HG02571 (cell line): Measurements from ENCODE around the gene SLC24A3.
"Not testable (repeated sequence)": the region's sequence is repeated elsewhere in the genome, so short reads cannot be mapped to it uniquely, and the experiment has no call there.

Source experiments
- ATAC-seq: cut with Tn5 transposase; IDR thresholded peaks from one replicate; pipeline ENCODE4 v1.9.1; 2021; ENCODE audit warnings: mild to moderate bottlenecking, moderate library complexity; ENCODE audit not compliant: unreplicated experiment

Gene SLC24A3

DNA sequence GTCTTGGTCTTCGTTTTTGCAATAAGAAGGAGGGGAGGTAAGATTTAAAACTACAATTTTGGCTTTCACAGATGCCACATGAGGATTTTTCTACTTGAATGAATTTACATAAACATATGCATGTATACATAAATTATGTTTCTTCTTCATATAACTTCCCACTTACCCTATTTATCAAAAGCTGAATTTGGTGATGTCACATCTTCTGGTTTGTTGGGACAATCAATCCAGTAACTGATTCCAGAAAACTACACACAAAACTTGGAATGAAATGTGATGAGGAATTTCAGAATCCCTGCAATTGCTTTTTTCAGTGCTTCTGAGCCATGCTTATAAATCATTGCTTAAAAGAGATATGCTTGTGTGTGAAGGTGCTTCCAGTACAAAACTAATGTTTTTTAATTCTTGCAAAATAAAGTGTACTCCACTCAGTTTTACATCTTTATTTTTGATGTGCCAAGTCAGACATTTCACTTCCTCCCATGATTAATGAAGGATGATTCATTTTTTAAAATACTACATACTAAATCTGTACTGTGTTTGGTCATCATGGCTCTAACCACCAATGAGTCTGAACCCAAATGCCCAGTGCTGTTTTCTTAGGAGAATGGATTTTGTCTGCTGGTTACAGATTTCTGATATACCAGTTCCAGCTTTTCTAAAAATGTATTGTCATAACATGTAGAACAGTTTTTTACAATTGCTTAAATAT, 513.5 kb downstream of the SLC24A3 start:
- no peak for ATAC-seq

DNA sequence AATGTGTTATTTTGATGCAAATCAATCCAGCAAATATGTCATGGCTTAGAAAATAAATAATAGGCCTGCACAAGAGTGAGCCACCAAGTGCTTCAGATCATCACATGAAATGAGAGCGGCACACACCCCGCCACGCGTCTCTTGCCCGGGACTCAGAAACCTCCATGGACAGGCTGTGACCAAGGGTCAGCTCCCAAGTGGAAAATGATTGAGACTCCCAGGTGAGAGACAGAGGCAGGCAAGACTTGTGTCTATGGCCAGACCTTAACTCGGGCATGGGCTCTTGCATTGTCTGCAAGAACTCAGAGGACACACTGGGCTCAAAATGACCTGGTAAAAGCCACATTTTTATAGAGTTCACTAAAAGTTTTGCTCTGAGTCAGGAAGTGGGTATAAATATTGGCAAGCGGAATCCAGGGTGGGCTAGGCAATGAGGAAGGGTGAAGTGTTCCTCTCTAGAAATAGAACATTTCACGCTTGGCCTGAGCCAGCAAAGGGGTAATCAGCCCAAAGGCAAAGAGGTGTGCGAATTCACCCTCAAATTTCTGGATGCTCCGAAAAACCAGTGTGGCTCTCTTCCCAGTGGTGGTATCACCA, 514.9 kb downstream of the SLC24A3 start:
- no peak for ATAC-seq

DNA sequence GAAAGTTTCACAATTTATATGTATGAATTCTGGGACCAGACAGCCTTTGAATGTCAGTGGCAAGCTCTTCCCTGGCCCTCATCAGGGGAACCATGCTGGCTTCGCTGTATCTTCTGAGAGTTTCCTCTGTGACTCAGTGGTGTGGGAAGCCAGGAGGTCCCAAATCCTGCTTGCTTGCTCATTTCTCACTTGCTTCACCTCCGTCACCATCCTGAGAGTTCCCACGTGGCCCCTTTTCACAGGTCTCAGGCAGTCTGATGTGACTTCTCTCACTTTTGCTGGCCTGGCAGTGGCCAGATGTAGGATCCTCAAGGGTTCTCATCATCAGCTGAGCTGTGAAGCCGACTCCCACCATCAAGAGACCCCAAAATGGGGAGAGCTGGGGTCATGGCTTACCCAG, 517.2 kb downstream of the SLC24A3 start:
- ATAC-seq = no peak

DNA sequence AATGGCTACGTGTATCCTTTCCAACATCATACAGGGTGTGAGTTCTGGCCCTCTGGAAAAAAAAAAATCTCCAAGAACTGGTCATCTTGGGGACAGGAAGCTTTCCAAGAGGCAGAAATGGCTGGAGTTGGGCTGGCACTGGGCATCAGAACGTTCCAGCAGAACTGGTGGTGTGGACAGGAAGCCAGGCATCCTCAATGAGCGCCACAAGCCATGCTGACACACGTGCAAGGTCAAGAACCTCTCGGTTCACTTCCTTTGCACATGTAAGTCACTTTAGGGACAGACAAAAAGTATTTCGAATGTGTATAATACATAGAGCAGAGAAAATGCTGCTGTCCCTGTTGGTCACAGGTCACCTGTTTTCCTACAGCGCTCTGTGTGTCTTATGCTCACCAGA, 518.3 kb downstream of the SLC24A3 start:
- no peak for ATAC-seq

DNA sequence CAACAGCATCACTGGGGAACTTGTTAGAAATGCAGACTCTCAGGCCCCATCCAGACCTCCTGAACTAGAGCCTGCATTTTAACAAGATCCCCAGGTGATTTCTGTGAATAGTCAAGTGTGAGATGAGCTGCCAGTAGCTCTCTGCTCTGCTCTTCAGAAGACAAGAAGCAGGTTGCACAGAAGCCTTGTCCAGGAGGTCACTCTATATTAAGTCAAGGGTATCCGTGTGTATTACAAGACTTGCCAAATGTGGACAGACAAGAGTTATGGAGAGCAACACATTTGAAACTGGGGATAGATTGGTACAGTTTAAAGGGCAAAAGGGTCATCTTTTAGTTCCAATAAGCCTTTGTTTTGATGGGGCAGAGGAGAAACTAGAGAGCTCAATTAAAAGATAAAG, 522.4 kb downstream of the SLC24A3 start:
- ATAC-seq = no peak

DNA sequence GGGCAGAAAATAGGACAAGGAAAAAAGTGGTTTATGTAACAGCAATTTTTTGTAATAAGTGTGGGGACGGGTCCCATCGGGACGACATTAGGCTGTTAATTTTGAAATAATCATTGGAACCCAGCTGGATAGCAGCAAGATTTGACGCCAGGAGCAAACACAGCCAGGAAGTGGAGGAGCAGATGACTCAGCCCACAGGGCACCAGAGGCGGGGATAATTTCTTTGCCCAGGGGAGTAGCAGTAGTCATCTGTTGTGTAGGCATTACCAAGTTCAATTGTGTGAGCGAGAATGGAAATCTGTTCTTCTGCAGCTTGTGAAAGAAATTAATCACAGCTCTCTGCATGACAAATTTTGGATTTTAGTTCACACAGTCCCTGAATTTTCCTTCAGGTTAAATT, 523.0 kb downstream of the SLC24A3 start:
- ATAC-seq = no peak

DNA sequence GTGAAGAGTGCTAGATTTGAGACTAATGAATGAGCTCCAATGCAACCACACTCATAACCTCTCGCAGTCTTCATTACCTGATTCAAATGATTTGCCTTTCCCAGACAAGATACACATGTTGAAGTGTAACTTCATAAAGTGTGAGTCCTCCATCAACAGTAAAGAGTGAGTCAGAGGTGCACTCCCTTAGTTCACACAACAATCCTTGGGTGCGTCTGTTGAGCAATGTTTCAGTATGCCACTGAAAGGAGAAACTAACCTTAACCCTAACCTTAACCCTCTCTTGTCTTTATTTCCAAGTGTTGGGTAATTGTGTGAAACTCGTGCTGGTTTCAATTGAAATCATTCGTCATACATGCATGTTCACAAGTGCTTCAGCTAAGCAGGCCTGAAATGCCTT, 524.6 kb downstream of the SLC24A3 start:
- ATAC-seq = no peak

DNA sequence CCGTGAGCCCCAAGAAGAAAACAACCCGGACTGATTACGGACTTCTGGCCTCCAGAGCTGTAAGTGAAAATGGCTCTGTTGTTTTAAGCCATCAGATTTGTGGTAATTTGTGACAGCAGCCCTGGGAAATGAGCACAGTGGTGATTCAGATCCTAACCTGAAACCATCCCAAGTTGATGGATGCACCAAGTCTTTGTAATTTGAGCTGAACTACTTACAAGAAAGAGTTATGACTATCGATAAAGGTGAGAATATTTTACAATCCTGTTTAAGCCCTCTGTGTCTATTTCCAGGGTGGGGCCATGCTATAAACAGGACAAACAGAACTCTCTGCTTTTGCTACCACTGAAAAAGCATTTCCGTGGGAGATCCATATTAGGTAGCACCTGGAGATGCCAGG, 526.5 kb downstream of the SLC24A3 start:
- no peak for ATAC-seq

DNA sequence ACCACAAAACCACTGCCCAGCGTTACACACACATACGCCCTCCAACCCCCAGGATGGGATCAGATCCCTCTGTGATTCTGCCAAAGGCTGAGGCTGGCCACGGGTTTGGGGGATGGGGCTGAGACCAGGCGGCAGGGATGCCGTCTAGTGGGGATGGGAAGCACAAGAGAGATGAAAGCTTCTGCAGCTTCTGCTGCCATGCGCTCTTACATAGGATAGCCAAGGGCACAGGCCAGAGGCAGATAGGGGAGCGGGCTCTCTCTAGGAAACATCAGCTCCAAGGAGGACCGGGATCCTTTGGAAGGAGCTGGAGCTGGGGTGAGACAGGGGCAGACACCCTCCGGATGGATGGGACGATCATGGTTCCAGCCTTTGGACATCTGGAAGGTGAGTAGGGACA, 526.9 kb downstream of the SLC24A3 start:
- ATAC-seq = no peak

DNA sequence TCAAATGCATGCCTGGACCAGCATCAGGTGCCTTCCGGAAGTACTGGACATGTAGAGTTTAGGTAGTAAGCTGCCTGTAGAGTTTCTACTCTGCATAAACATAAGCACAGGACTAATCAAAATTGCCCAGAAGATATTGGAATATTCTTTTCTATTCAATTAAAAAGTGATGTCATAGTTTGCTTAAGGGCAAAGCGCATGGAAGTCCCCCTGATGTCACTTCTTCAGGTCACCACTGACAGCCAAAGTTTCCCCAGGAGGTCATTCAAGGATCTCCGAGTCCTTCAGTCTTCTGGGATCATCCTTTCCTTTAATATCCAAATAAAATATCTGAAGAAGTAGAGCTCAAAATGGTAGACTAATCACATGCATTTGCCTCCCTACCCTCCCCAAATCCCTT, 528.1 kb downstream of the SLC24A3 start:
- ATAC-seq = no peak

DNA sequence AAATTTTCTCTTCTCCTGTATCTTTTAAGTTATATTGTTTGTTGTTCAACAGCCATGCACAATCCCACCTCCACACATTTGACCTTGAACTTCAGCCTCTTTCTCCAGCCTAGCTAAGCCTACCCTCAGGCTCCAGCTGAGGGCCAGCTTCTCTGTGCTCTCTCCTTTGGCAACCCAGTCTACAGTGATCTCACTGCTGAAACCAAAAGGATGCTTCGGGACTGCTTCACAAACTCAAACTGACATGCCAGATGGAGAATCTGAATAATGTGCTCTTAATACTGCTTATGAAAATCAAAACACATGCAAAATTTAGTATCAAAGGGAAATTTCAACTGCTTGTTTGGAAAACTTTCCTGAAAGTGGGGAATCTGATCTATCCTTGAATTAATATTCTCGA, 529.5 kb downstream of the SLC24A3 start:
- ATAC-seq = no peak

DNA sequence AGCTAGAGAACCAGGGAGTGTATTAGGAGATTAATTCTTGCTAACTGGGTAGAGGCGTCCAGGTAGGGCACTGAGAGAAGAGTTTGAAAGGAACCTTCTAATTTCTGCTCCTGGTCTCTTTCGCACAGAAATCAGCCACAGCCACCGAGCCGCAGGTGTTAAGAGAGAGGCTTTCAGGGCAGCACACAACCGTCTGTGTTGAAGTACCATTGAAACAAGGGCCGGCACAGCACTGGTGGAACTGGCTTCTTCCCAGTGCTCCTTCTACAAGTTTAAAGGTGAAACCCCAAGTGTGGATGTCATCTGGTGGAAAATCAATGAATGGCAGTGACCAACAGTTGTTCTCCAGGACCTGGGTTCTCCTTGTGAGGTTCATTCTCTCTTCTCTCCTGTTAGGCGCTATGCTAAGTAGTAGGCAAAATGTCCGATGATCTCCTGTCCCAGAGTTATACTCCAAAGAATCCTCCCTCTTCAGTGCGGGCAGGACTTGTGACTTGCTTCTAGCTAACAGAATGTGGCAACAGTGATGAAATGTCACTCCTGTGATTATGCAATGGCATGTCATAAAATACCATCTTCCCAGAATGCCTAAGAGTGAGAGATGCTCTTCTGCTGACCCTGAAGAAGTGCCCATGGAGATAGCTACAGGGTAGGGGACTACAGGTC, 530.7 kb downstream of the SLC24A3 start:
- ATAC-seq = no peak

DNA sequence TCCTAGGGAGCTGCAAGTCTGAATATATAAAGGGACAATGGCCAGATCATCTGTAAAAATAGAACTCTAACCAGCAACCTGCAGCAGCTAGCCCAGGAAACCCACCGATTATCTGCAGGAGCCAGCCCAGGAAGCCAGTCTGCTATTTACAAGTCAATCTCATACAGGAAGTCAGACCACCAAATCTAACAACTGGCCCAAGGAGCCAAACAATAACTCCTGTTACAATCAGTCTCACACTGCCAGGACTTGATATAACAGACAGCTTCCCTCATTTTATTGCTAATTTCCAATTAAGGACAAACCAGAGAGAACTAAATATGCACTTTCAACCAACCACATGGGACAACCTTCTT, 531.2 kb downstream of the SLC24A3 start:
- ATAC-seq = no peak

DNA sequence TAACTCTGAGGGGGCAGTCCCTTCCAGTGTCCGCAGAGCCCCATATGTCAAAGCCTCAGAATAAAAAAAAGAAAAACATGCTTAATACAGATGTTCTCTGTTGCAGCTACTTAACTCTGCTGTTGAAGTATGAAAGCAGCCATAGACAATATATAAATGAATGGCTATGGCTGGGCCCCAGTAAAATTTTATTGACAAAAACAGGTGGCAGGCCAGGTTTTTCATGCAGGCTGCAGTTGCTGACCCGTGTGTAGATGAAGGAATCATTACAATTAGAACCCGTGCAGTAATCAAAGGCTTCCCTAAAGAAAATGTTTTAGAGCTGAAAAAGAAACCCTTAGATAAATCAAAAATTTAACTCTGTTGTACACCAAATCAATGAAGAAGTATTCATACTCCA, 532.7 kb downstream of the SLC24A3 start:
- no peak for ATAC-seq

DNA sequence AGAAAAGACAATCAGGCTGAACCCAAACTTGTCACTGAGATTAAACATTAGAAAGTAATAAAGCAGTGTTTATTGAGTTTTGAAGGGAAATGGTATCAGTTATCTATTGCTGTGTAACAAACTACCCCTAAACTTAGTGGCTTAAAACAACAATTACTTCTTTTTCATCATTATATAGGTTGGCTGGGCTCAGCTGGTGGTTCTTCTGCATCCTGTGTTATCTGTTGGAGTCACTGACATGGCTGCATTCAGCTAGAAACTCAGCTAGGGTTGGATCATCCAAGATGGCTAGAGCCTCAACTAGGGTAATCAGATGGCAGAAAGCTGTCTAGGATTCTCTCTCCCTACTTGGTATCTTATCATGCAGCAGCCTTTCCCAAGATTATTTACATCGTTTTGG, 533.1 kb downstream of the SLC24A3 start:
- ATAC-seq = no peak

DNA sequence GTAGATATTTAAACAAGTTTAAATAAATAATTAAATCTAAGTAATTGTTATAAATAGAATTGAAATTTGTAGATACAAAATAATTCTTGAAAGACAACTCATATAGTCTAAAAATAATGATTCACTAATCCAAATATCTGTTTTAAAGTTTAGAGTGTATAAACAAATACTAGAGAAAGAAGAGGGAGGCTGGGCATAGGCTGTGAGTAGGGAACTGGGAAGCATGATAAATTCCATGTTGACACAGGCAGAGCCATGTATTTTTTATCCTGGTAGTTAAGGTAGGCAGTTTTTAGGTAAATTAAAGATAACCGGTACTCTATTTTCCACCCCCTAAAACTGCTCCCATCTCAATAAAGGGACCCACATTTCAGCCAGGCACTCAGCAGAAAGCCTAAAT, 534.0 kb downstream of the SLC24A3 start:
- no peak for ATAC-seq

DNA sequence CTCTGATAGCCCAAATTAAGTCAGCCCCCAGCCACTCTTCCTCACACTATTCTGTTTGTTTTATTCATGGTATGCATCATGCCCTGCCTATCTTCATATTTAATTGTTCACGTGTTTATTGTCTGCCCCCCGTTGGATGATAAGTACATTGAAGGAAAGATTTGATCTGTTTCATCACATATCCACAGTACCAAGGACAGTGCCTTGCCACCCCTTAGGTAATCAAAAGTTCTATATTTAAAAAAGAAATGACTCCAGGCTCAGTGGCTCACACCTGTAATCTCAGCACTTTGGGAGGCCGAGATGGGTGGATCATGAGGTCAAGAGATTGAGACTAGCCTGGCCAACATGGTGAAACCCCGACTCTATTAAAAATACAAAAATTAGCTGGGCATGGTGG, 535.5 kb downstream of the SLC24A3 start:
- ATAC-seq = no peak

DNA sequence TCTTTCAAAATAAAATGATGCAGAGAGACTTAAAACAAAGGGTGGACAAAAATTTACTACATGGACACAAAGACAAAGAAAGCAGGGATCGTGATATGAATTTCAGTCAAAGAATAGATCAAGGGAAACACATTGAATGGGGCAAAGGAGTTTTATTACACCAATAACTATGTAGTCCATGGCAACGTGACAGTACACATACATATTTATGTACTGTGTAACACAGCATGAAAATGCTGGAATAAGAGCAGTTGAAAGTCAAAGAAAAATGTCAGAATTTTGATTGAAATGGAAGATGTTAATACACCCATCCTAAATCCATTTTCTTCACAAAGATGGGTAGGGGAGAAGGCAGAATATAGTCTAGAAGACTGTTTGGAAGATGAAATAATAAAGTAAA, 536.2 kb downstream of the SLC24A3 start:
- ATAC-seq = no peak

DNA sequence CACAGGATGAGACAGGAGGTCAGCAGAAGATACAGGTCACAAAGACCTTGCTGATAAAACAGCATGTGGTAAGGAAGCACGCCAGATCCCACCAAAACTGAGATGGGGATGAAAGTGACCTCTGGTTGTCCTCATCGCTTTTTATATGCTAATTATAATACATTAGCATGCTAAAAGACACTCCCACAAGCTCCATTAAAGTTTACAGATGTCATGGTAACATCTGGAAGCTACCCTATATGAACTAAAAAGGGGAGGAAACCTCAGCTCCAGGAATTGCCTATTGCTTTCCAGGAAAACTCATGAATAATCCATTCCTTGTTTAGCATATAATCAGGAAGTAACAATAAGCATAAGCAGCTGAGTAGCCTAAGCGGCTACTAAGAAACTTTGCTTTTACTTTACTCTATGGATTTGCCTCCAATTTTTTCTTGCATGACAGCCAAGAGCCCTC, 537.2 kb downstream of the SLC24A3 start:
- ATAC-seq = no peak

DNA sequence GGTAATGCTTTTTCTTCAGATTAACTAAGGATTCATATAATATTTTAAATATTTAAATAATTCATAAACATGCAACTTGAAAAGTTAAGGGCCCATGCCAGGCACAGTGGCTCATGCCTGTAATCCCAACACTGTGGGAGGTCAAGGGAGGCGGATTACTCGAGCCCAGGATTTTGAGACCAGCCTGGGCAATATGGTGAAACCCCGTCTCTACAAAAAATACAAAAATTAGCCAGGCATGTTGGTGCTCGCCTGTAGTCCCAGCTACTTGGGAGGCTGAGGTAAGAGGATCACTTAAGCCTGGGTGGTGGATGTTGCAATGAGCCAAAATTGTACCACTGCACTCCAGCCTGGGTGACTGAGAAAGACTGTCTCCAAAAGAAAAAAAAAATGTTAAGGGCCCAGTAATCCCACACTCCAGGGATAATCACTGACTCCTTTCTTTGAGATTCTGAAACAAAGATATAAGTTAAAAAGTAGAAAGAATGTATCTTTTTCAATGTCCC, 537.7 kb downstream of the SLC24A3 start:
- no peak for ATAC-seq

DNA sequence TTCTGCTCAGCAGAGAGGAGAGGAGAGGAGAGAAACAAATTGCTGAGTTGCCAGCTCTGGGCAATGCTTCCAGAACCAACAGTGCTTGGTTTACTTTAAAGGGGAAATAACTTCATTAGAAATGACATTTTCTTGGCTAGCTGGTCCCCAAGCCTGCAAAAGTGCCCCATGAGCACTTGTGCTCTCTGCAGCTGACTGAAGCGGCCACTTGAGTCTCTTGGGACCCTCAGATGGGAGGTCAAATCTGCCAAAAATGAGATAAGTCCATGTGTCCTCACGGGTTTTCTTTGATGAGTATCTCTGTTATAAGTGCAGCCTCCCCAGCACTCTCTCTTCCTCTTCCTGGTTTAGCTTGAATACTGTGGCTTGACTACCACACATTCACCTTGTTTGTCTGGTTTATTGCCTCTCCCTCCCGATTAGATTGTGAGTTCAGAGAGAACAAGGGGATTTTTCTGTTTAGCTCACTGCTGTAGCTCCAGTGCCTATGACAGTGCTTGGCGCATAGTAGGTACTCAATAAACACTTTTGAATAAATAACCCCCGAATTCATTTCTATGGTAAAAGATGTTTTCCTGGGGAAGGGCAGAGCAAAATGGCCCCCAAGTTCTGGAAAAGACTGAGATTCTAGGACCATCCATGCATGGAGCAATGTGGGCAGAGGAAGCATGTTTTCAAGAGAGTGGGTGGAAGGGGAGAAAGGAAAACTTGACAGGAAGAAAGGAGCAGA, 538.6 kb downstream of the SLC24A3 start:
- ATAC-seq = no peak

DNA sequence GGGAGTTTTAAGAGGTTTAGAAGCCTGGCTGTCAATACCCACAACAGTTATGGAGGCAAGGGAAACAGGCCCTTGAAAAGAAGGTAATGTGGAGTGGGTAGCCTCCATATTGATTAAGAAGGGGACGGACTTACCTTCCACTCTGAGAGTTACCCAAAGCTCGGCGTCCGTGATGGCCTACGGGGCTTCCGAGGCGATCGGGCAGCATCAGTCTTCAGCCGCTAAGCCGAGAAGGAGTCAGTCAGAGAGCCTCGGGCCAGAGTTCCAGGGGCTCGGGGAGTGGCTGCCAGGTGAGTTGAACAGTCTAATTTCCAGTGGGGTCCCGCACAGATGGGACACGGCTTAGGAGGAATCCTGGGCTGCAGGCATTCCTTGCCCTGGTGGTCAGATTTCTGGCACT, 541.8 kb downstream of the SLC24A3 start:
- not testable (repeated sequence) for ATAC-seq
